Liver (tissue), 9 donors: ENCODE data around the gene HTR6. TPM values are rescaled to one million over a fixed set of nuclear protein-coding genes. Genes with fewer than 3 reads are reported as not detected.

Experiments used
- DNase-seq: peaks from one replicate; pipeline ENCODE4 v3.0.0-alpha.2; 2017; ENCODE audit warnings: low spot score
- H3K27ac ChIP-seq, 2 donors: one replicate each; pipeline ENCODE4 v1.7.0; 2013; ENCODE audit warnings: inconsistent platforms in 2 of 2, low read length in 2 of 2, control low read depth in 1 of 2, low read depth in 1 of 2, mild to moderate bottlenecking in 1 of 2
- H3K27me3 ChIP-seq, 4 donors: one replicate each; pipeline versions ENCODE4 v1.6.1 to v1.7.0; 2013; ENCODE audit warnings: low read length in 3 of 4, inconsistent platforms in 1 of 4, mild to moderate bottlenecking in 1 of 4, moderate library complexity in 1 of 4; ENCODE audit not compliant: control insufficient read depth in 4 of 4, insufficient read depth in 4 of 4
- H3K36me3 ChIP-seq, 4 donors: one replicate each; pipeline versions ENCODE4 v1.6.1 to v1.7.0; 2013; ENCODE audit warnings: low read length in 3 of 4, mild to moderate bottlenecking in 3 of 4, low read depth in 1 of 4, moderate library complexity in 1 of 4; ENCODE audit not compliant: control insufficient read depth in 4 of 4, insufficient read depth in 3 of 4
- H3K4me1 ChIP-seq, 4 donors: one replicate each; pipeline versions ENCODE4 v1.6.1 to v1.7.0; 2013; ENCODE audit warnings: low read length in 3 of 4, mild to moderate bottlenecking in 3 of 4, moderate library complexity in 1 of 4; ENCODE audit not compliant: control insufficient read depth in 4 of 4, insufficient read depth in 4 of 4
- H3K4me3 ChIP-seq, 3 donors: one replicate each; pipeline versions ENCODE4 v1.6.1 to v1.7.0; 2013; ENCODE audit warnings: low read length in 3 of 3, control low read depth in 1 of 3, low read depth in 1 of 3, mild to moderate bottlenecking in 1 of 3
- H3K9ac ChIP-seq, 2 donors: one replicate each; pipeline ENCODE4 v1.7.0; 2013; ENCODE audit warnings: low read length in 2 of 2, mild to moderate bottlenecking in 2 of 2, moderate library complexity in 2 of 2, control low read depth in 1 of 2, low read depth in 1 of 2
- H3K9me3 ChIP-seq, 4 donors: one replicate each; pipeline versions ENCODE4 v1.6.1 to v1.7.0; 2013; ENCODE audit warnings: low read length in 3 of 4; ENCODE audit not compliant: control insufficient read depth in 4 of 4
- ATF3 ChIP-seq: IDR thresholded peaks from 2 replicates; pipeline ENCODE4 v1.6.1; 2016; ENCODE audit warnings: antibody characterized with exemption
- EGR1 ChIP-seq, 2 donors: IDR thresholded peaks; 2 replicates each; pipeline ENCODE4 v1.6.1; 2016 to 2018; ENCODE audit warnings: antibody characterized with exemption in 2 of 2, low read depth in 2 of 2
- FOXA1 ChIP-seq: IDR thresholded peaks from 2 replicates; pipeline ENCODE4 v1.6.1; 2016; ENCODE audit warnings: antibody characterized with exemption
- GABPA ChIP-seq, 2 donors: IDR thresholded peaks in 1 of 2; conservative IDR thresholded peaks in 1 of 2; 2 replicates each; pipeline ENCODE4 v1.6.1; 2016; ENCODE audit warnings: antibody characterized with exemption in 2 of 2, mild to moderate bottlenecking in 1 of 2, moderate library complexity in 1 of 2
- JUND ChIP-seq, 2 donors: IDR thresholded peaks; 2 replicates each; pipeline ENCODE4 v1.6.1; 2016; ENCODE audit warnings: antibody characterized with exemption in 2 of 2
- MAX ChIP-seq: IDR thresholded peaks from 2 replicates; pipeline ENCODE4 v1.6.1; 2016; ENCODE audit warnings: antibody characterized with exemption
- NR2F2 ChIP-seq: IDR thresholded peaks from 2 replicates; pipeline ENCODE4 v1.6.1; 2016; ENCODE audit warnings: antibody characterized with exemption
- RAD21 ChIP-seq, 2 donors: IDR thresholded peaks; 2 replicates each; pipeline ENCODE4 v1.6.1; 2016; ENCODE audit warnings: antibody characterized with exemption in 2 of 2, mild to moderate bottlenecking in 2 of 2
- SP1 ChIP-seq: IDR thresholded peaks from 2 replicates; pipeline ENCODE4 v1.6.1; 2018; ENCODE audit warnings: antibody characterized with exemption, mild to moderate bottlenecking
- WGBS: extraction: QIAGEN DNeasy Blood & Tissue Kit; methylation state at CpG from one replicate; pipeline ENCODE4 v1.1.7; 2013; 5-methylcytosine and 5-hydroxymethylcytosine counted together
- polyA plus RNA-seq, 2 donors: library from polyadenylated mRNA; stranded (reverse) in 1 of 2; unstranded in 1 of 2; fragments of 200-250 nt in 1 of 2; fragments of >200 nt in 1 of 2; fragmentation: Nextera tagmentation in 1 of 2; extraction: Ambion mirVana in 1 of 2; gene quantifications; one replicate each; pipeline versions ENCODE4 v1.2.1 to v1.2.3, GENCODE V29; 2013 to 2015
- total RNA-seq, 2 donors: library from RNA; depleted of rRNA; stranded (reverse); fragments of >200 nt; gene quantifications; one replicate each; pipeline ENCODE4 v1.2.3, GENCODE V29; 2014
- TF ChIP-seq, protein P1 (sequence below): fragments of 150-350 bp; IDR thresholded peaks from 2 replicates; pipeline ENCODE4 v1.5.1; 2017; ENCODE audit warnings: improper control_type of control experiment, low read depth, low read length; ENCODE audit not compliant: missing input control
- TF ChIP-seq, protein P2 (sequence below): IDR thresholded peaks from 2 replicates; pipeline ENCODE4 v1.6.1; 2016; ENCODE audit warnings: antibody characterized with exemption, mild to moderate bottlenecking
- donor health status: healthy.
- donor health status: healthy.
- donor health status: healthy.
- donor health status: healthy.
- donor health status: healthy.

The HTR6 gene
- total and polyA plus RNA-seq, 4 donors: not detected

GRCh38 chr1:19704247-19705113 is 39.8 kb downstream of the HTR6 start:
- H3K9ac ChIP-seq: no peak overlapping the region
- TF ChIP-seq RAD21 (IDR thresholded peaks at IDR 0.05): peak; percentile 68 to 81
- TF ChIP-seq, protein P1, sequence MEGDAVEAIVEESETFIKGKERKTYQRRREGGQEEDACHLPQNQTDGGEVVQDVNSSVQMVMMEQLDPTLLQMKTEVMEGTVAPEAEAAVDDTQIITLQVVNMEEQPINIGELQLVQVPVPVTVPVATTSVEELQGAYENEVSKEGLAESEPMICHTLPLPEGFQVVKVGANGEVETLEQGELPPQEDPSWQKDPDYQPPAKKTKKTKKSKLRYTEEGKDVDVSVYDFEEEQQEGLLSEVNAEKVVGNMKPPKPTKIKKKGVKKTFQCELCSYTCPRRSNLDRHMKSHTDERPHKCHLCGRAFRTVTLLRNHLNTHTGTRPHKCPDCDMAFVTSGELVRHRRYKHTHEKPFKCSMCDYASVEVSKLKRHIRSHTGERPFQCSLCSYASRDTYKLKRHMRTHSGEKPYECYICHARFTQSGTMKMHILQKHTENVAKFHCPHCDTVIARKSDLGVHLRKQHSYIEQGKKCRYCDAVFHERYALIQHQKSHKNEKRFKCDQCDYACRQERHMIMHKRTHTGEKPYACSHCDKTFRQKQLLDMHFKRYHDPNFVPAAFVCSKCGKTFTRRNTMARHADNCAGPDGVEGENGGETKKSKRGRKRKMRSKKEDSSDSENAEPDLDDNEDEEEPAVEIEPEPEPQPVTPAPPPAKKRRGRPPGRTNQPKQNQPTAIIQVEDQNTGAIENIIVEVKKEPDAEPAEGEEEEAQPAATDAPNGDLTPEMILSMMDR: peak; percentile 81
- TF ChIP-seq JUND (IDR thresholded peaks at IDR 0.05): no peak
- 36% methylated on average over 19 of the region's 19 CpGs for WGBS

DNA sequence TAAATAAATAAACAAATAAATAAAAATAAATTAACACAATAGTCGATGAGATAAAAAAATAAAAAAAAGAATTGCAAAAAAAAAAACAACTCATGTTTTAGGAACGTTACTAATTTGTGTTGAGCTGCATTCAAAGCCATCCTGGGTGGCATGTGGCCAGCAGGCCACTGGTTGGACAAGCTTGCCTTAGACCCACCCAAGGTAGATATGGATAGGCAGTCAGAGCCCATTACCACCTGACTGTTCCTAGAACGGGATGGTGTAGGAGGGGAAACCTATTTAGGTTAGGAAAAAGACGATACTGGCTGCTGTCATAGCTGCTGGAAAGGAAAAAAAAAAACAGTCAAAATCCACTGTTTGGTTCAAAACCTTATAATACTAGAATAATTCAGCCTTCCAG is 40.8 kb downstream of the HTR6 start:
- Histone ChIP-seq H3K27me3 (no peaks in the 10 kb centered on the region), H3K27ac (no peak overlapping the region), H3K9me3 (no peaks in the 10 kb centered on the region), H3K4me1 (peaks cover 0 to 3% (median 0%) of the 10 kb centered on the region in 4 donors), H3K36me3 (peaks cover 0 to 6% (median 2%) of the 10 kb centered on the region in 4 donors), H3K9ac (no peak overlapping the region), H3K4me3 (no peak overlapping the region)
- no peak for DNase-seq
- WGBS: 95% methylated on average over 4 of the region's 4 CpGs
- no peak for TF ChIP-seq SP1

More at GRCh38 chr1:19704247-19705113, 39.8 kb downstream of the HTR6 start:
- peaks cover 0 to 8% (median 3%) of the 10 kb centered on the region in 4 donors for H3K36me3 ChIP-seq
- no peak overlapping the region for H3K4me3 ChIP-seq
- peak; percentile 65 for DNase-seq
- peaks cover 0 to 3% (median 0%) of the 10 kb centered on the region in 4 donors for H3K4me1 ChIP-seq
- no peaks in the 10 kb centered on the region for H3K27me3 ChIP-seq
- no peaks in the 10 kb centered on the region for H3K9me3 ChIP-seq
- no peak overlapping the region for H3K27ac ChIP-seq

DNA sequence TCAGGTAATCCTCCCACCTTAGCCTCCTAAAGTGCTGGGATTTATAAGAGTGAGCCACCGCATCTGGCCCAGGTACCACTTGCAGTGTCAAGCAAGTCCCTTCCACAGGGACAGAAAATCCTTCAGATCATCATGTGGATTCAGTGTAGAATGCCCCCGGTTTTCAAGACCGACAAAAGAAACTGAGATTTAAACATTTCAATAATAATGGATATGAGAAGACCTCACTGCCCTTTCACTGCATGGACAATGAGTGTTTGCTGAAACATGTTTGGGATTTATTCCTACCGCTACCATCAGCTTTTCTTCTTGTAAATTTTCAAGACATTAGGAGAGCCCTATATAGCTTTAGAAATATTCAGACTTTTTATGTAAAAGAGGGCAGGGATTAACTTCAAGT is 41.5 kb downstream of the HTR6 start:
- WGBS: 98% methylated on average over 4 of the region's 4 CpGs
- no peaks in the 10 kb centered on the region for H3K9me3 ChIP-seq

More for the DNA sequence above, 41.5 kb downstream of the HTR6 start:
- Histone ChIP-seq H3K4me1 (peaks cover 0 to 3% (median 0%) of the 10 kb centered on the region in 4 donors), H3K27me3 (no peaks in the 10 kb centered on the region), H3K27ac (no peak overlapping the region), H3K4me3 (no peak overlapping the region), H3K9ac (no peak overlapping the region), H3K36me3 (peaks cover 0 to 2% (median 0%) of the 10 kb centered on the region in 4 donors)
- no peak for DNase-seq
- TF ChIP-seq ATF3: no peak
- no peak for TF ChIP-seq JUND (IDR thresholded peaks at IDR 0.05)
- TF ChIP-seq GABPA (IDR thresholded peaks at IDR 0.05 in 1 of 2, conservative IDR thresholded peaks at IDR 0.05 in 1 of 2): no peak
- TF ChIP-seq SP1: no peak
- TF ChIP-seq MAX: no peak
- TF ChIP-seq, protein P2, sequence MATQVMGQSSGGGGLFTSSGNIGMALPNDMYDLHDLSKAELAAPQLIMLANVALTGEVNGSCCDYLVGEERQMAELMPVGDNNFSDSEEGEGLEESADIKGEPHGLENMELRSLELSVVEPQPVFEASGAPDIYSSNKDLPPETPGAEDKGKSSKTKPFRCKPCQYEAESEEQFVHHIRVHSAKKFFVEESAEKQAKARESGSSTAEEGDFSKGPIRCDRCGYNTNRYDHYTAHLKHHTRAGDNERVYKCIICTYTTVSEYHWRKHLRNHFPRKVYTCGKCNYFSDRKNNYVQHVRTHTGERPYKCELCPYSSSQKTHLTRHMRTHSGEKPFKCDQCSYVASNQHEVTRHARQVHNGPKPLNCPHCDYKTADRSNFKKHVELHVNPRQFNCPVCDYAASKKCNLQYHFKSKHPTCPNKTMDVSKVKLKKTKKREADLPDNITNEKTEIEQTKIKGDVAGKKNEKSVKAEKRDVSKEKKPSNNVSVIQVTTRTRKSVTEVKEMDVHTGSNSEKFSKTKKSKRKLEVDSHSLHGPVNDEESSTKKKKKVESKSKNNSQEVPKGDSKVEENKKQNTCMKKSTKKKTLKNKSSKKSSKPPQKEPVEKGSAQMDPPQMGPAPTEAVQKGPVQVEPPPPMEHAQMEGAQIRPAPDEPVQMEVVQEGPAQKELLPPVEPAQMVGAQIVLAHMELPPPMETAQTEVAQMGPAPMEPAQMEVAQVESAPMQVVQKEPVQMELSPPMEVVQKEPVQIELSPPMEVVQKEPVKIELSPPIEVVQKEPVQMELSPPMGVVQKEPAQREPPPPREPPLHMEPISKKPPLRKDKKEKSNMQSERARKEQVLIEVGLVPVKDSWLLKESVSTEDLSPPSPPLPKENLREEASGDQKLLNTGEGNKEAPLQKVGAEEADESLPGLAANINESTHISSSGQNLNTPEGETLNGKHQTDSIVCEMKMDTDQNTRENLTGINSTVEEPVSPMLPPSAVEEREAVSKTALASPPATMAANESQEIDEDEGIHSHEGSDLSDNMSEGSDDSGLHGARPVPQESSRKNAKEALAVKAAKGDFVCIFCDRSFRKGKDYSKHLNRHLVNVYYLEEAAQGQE: no peak
- no peak for TF ChIP-seq NR2F2
- TF ChIP-seq, protein P1: no peak
- TF ChIP-seq EGR1 (IDR thresholded peaks at IDR 0.05; ENCODE audit: low read depth in 2 of 2): no peak
- no peak for TF ChIP-seq FOXA1
